GM12878 (cell line): ENCODE data around the gene DNAJC11. TPM values are rescaled to one million over a fixed set of nuclear protein-coding genes. Genes with fewer than 3 reads are reported as not detected.

ENCODE experiments used
- ATF3 ChIP-seq: IDR thresholded peaks from 2 replicates; pipeline ENCODE4 v1.6.1; 2011; ENCODE audit warnings: low read depth, mild to moderate bottlenecking, low read length, moderate library complexity, borderline replicate concordance; ENCODE audit errors: extremely low read depth
- JUNB ChIP-seq: IDR thresholded peaks from 2 replicates; pipeline ENCODE4 v1.6.1; 2016; ENCODE audit warnings: antibody characterized with exemption, mild to moderate bottlenecking
- NKRF ChIP-seq: fragments of 450-650 bp; conservative IDR thresholded peaks from 2 replicates; pipeline ENCODE4 v1.6.1; 2017; ENCODE audit warnings: mild to moderate bottlenecking, moderate library complexity
- NR2F1 ChIP-seq: fragments of 450-650 bp; conservative IDR thresholded peaks from 2 replicates; pipeline ENCODE4 v1.6.1; 2017; ENCODE audit warnings: mild to moderate bottlenecking
- SIN3A ChIP-seq: IDR thresholded peaks from 2 replicates; pipeline ENCODE4 v1.6.1; 2012; ENCODE audit warnings: low read depth, low read length, improper control_type of control experiment
- SKIL ChIP-seq: fragments of 450-650 bp; IDR thresholded peaks from 2 replicates; pipeline ENCODE4 v1.6.1; 2017; ENCODE audit warnings: mild to moderate bottlenecking, low read depth, inconsistent platforms; ENCODE audit not compliant: poor library complexity, severe bottlenecking
- SREBF1 ChIP-seq: IDR thresholded peaks from 2 replicates; pipeline ENCODE4 v1.6.1; 2012; ENCODE audit warnings: mild to moderate bottlenecking, low read length
- WRNIP1 ChIP-seq: IDR thresholded peaks from 2 replicates; pipeline ENCODE4 v1.6.1; 2011; ENCODE audit warnings: low read depth, low read length, improper control_type of control experiment, borderline replicate concordance
- YBX1 ChIP-seq: fragments of 450-650 bp; IDR thresholded peaks from 2 replicates; pipeline ENCODE4 v1.6.1; 2016; ENCODE audit warnings: antibody characterized with exemption
- ZNF207 ChIP-seq: fragments of 450-650 bp; IDR thresholded peaks from 2 replicates; pipeline ENCODE4 v1.6.1; 2014; ENCODE audit warnings: antibody characterized with exemption, mild to moderate bottlenecking, borderline replicate concordance
- ZNF622 ChIP-seq: fragments of 450-650 bp; IDR thresholded peaks from 2 replicates; pipeline ENCODE4 v1.6.1; 2017; ENCODE audit warnings: mild to moderate bottlenecking, inconsistent platforms
- polyA plus RNA-seq, 11 experiments: library from polyadenylated mRNA; depleted of rRNA in 4 of 11; unstranded in 6 of 11; stranded (reverse) in 5 of 11; fragments of >200 nt; fragmentation: Nextera tagmentation in 4 of 11; fragmentation: Illumina TruSeq in 1 of 11; extraction: Ambion mirVana in 4 of 11; extraction: Trizol in 1 of 11; gene quantifications; 1 replicate in 1 of 11; 2 replicates in 10 of 11; pipeline versions ENCODE4 v1.2.1 to v1.2.3, GENCODE V29; 2011 to 2016; ENCODE audit warnings: inconsistent platforms in 2 of 11, missing spikeins in 2 of 11, low read depth in 1 of 11
- total RNA-seq, 4 experiments: library from RNA; depleted of rRNA in 3 of 4; stranded (reverse); fragments of >200 nt in 3 of 4; fragmentation: Illumina TruSeq in 1 of 4; extraction: Trizol in 1 of 4; gene quantifications; 2 replicates each; pipeline versions ENCODE4 v1.2.1 to v1.2.3, GENCODE V29; 2013 to 2021
- TF ChIP-seq, protein P1 (sequence below): IDR thresholded peaks from 2 replicates; pipeline ENCODE4 v1.6.1; 2012; ENCODE audit warnings: low read depth, low read length, improper control_type of control experiment
- TF ChIP-seq, protein P2 (sequence below): fragments of 450-650 bp; IDR thresholded peaks from 2 replicates; pipeline ENCODE4 v1.6.1; 2018; ENCODE audit warnings: borderline replicate concordance, mild to moderate bottlenecking; ENCODE audit not compliant: partially characterized antibody
- TF ChIP-seq, protein P3 (sequence below): fragments of 450-650 bp; IDR thresholded peaks from 2 replicates; pipeline ENCODE4 v1.6.1; 2018; ENCODE audit warnings: mild to moderate bottlenecking, low read depth, moderate library complexity; ENCODE audit not compliant: partially characterized antibody

DNAJC11 gene
- total and polyA plus RNA-seq, 10 of the 15 experiments (the other 5 are each of a cell fraction or from before 2014, with no cell fraction given) = 5.0 to 58.8 (median 39.5) TPM

DNA sequence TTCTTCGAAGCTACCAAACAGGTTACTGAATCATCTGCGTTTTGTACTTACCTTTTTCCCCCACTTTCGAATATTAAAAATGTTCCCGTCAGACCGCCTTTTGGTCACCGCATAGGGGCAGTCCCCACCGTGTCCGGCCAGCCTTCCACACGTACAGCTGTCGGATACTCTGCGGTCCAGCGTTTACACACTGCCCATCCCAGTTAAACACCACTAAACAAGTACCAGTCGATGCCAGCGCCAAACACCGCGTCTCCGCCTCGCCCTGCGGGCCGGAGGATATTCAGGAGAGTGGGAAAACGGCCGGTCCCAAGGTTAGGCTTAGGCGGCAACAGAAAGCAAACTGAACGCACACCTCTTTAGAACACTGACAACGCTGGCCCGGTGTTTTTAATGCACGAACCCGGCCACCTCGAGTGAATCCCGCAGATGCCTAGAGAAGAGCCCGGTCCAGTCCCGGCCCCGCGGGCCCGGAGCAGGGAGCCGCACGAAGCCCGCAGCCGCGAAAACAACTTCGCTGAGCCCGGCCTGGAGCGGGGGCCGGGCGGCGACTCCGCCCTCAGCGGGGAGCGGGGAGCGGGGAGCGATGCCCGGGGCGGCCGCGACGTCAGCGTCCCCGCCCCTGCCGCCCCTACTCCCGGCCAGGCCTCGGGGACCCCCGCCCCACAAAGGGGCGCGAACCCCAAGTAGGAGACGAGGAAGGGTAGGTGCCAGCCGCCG is 88.8 kb downstream of the DNAJC11 start (continued):
- TF ChIP-seq ZNF622 (no peak), JUNB (no peak), NR2F1 (0 out of 2 replicates have a peak, but pooled peaks have one; percentile 13), NKRF (peak; percentile 51; the same call in 1 of the 2 replicates), WRNIP1 (no peak), ATF3 (no peak), ZNF207 (no peak), SIN3A (no peak), YBX1 (no peak), SREBF1 (no peak), SKIL (no peak)
- TF ChIP-seq, protein P1, sequence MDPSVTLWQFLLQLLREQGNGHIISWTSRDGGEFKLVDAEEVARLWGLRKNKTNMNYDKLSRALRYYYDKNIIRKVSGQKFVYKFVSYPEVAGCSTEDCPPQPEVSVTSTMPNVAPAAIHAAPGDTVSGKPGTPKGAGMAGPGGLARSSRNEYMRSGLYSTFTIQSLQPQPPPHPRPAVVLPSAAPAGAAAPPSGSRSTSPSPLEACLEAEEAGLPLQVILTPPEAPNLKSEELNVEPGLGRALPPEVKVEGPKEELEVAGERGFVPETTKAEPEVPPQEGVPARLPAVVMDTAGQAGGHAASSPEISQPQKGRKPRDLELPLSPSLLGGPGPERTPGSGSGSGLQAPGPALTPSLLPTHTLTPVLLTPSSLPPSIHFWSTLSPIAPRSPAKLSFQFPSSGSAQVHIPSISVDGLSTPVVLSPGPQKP = no peak
- TF ChIP-seq, protein P2, sequence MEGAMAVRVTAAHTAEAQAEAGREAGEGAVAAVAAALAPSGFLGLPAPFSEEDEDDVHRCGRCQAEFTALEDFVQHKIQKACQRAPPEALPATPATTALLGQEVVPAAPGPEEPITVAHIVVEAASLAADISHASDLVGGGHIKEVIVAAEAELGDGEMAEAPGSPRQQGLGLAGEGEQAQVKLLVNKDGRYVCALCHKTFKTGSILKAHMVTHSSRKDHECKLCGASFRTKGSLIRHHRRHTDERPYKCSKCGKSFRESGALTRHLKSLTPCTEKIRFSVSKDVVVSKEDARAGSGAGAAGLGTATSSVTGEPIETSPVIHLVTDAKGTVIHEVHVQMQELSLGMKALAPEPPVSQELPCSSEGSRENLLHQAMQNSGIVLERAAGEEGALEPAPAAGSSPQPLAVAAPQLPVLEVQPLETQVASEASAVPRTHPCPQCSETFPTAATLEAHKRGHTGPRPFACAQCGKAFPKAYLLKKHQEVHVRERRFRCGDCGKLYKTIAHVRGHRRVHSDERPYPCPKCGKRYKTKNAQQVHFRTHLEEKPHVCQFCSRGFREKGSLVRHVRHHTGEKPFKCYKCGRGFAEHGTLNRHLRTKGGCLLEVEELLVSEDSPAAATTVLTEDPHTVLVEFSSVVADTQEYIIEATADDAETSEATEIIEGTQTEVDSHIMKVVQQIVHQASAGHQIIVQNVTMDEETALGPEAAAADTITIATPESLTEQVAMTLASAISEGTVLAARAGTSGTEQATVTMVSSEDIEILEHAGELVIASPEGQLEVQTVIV = no peak
- TF ChIP-seq, protein P3, sequence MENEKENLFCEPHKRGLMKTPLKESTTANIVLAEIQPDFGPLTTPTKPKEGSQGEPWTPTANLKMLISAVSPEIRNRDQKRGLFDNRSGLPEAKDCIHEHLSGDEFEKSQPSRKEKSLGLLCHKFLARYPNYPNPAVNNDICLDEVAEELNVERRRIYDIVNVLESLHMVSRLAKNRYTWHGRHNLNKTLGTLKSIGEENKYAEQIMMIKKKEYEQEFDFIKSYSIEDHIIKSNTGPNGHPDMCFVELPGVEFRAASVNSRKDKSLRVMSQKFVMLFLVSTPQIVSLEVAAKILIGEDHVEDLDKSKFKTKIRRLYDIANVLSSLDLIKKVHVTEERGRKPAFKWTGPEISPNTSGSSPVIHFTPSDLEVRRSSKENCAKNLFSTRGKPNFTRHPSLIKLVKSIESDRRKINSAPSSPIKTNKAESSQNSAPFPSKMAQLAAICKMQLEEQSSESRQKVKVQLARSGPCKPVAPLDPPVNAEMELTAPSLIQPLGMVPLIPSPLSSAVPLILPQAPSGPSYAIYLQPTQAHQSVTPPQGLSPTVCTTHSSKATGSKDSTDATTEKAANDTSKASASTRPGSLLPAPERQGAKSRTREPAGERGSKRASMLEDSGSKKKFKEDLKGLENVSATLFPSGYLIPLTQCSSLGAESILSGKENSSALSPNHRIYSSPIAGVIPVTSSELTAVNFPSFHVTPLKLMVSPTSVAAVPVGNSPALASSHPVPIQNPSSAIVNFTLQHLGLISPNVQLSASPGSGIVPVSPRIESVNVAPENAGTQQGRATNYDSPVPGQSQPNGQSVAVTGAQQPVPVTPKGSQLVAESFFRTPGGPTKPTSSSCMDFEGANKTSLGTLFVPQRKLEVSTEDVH = no peak
